ENCODE results near the gene URI1.

GRCh38 chr19:29946645-29947044 lies 4.6 kb downstream of the URI1 start:
- no peak for TF ChIP-seq EZH2phosphoT487 (IDR thresholded peaks at IDR 0.05; ENCODE audit: insufficient read depth, low read depth)
- no peak for TF ChIP-seq EZH2 (IDR thresholded peaks at IDR 0.05; ENCODE audit: insufficient read depth, poor library complexity, severe bottlenecking)

Measured in GM23248 (cell line).